ENCODE results near the gene IL15.
A peak's percentile ranks its signal among the peaks of the same experiment; 100 is the strongest.
"Not testable (repeated sequence)": the region's sequence is repeated elsewhere in the genome, so short reads cannot be mapped to it uniquely, and the experiment has no call there.

IL15 gene

GRCh38 chr4:141636082-141636770, at the start of gene IL15:
IL15 (plus strand) TSS chr4:141636583; CDS start chr4:141719465, 82,882 bp downstream.
- DNase-seq = peak; percentile 62

DNA sequence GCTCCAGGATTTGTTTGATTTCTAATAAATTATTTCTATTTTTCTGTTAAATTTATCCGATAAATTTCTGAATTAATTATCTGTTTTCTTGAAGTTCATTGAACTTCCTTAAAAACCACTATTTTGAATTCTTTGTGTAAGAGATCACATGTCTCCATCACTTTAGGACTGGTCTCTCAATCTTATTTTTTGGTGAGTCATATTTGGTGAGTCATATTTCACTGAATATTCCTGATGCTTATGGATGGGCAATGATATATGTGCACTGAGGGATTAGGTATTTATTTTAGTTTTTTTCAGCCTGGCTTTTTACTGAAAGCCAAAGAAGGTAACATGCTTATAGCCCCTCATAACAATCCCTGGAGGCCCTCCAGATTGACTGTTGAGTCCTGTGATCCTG, 48.5 kb upstream of the IL15 start:
- DNase-seq = no peak

DNA sequence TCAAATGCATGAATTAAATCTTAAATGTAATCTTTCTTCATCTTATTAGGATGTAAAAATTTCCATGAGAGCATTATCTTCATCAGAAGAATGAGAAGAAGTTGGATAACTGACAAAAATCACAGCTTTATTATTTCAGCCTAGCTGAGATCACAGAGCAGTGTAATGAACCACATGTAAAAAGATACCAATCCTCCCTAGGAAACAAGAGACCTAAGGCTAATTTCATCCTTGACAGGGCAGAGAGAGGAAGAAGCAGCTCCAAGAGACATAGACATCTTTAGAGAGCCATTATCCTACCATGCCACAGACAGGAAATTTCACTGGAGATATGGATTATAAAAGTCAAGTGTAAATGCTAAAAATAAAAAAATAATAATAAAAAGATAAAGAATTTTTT, 40.9 kb upstream of the IL15 start:
- no peak for DNase-seq

GRCh38 chr4:141599853-141600252, 36.5 kb upstream of the IL15 start:
- no peak for DNase-seq

DNA sequence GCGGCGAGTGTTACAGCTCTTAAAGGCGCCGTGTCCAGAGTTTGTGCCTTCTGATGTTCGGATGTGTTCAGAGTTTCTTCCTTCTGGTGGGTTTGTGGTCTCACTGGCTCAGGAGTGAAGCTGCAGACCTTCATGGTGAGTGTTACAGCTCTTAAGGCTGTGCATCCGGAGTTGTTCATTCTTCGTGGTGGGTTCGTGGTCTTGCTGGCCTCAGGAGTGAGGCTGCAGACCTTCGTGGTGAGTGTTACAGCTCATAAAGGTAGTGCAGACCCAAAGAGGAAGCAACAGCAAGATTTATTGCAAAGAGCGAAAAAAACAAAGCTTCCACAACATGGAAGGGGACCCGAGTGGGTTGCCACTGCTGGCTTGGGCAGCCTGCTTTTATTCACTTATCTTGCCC, 31.7 kb upstream of the IL15 start:
- not testable (repeated sequence) for DNase-seq

GRCh38 chr4:141605425-141605856, 30.9 kb upstream of the IL15 start:
- DNase-seq = no peak

- no peak for DNase-seq
These were observed 27.1 kb upstream of the IL15 start for GRCh38 chr4:141609243-141609642.

DNA sequence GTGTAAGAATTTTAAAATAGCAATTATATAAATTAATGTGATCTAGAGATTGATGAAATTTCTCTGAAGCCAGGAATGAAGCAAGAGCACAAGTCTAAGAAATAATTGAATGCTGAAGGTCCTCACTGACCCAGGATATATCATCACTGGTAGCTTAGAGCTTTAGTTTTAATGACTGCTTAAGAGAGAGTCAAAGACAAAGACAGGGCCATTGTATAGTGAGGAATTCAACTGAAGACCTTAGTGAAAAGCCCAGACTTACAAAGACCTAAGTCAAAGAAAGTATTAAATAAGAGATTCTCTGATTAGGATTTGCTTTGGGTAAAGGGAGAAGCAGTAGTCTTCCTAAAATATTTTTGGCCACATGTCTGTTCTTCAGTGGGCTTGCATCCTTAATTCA, 26.0 kb upstream of the IL15 start:
- DNase-seq = no peak

DNA sequence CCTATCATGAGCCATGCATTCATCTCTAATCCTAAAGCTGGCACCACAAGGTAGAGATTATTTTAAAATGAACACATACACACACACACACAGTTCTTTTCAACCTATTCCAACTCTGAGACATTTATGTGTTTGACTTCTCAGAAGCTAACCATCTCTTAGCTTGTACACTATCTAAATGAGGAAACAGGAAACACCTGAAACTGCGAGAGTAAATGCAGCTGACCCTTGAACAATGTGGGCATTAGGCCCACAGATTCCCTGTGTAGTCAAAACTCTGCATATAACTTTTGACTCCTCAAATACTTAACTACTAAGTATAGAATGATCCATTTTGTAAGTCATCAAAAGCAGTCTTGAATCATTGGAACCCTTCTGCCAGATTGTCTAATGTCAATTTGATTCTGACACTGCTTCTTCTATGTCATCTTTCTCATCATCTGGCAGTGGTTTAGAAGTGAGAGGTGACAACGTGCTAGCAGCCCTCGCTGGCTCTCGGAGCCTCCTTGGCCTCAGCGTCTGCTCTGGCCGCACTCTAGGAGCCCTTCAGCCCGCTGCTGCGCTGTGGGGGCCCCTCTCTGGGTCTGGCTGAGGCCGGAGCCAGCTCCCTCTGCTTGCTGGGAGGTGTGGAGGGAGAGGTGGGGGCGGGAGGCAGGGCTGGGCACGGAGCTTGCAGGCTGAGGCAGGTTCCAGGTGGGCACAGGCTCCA, 21.4 kb upstream of the IL15 start:
- no peak for DNase-seq

DNA sequence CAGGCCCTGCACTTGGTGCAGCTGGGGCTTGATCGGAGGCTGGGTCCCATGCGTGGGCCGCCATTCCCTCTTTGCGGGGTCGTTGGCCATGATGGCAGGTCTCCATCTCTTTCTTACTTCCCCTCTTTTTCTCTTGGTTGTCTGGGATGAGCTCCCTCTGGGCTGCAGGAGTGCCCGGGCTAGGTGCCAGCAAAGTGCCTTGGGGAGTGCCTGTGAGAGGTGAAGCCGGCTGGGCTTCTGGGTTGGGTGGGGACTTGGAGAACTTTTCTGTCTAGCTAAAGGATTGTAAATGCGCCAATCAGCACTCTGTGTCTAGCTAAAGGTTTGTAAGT, 20.8 kb upstream of the IL15 start:
- not testable (repeated sequence) for DNase-seq

GRCh38 chr4:141620715-141621114, 15.7 kb upstream of the IL15 start:
- no peak for DNase-seq

- no peak for DNase-seq
These were observed 11.4 kb upstream of the IL15 start for GRCh38 chr4:141625023-141625422.

GRCh38 chr4:141630854-141631253, 5.5 kb upstream of the IL15 start:
- no peak for DNase-seq

DNA sequence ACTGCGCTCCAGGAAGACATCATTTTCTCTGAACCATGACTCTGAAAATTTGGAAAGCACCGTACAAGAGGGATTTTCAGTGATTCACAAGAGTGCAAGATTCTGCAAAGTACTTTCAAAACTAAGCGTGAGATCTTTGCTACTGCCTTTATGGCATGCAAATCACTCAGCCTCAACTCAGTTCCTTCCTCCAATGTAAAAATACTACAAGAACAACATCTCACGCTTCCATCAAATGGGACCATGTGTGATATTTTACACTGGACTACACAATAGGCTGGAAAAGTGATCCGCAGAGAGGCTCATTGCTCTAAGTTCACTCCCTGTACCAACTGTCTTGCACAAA, 674 bp upstream of the IL15 start:
- no peak for DNase-seq

- peak; percentile 68 for DNase-seq
These were observed 533 bp downstream of the IL15 start for GRCh38 chr4:141636771-141637460.

DNA sequence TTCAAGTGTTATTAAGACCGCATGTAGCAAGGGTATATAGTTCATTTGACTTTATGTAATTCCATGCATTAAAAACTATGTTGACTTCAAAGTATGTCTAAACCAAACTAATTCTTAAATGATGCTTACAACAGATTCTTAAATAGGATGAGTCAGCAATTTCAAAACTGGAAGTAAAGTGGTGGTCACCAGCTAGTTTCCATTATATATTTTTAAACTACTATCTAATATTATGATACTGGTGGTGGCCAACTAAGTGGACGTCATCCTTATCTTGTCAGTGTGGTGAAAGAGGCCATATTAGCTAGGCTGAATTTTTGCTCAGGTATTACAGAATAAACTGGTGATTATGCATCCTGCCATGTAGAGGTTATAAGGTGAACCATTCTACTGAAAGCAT, 1.2 kb downstream of the IL15 start:
- DNase-seq = no peak

GRCh38 chr4:141638230-141638629, 1.8 kb downstream of the IL15 start:
- DNase-seq = no peak

- no peak for DNase-seq
These were observed 4.3 kb downstream of the IL15 start for GRCh38 chr4:141640696-141641095.

DNA sequence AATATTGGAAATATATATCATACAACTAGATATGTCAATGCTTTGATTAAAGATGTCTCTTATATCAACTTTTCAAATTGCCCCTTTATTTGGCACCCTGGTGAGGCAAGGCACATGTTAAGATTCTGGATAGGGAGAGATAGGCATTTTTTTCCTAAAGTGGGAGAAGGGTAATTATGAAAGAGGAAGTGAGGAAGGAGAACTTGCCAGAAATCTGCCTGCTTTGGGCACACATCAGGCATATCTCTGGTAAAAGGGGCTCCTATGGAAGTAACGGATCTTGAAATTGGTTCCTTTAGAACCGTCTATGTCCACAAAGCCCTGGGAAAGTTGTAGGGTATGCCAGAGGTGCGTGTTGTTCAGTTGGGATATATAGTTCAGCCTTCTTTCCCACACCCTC, 5.7 kb downstream of the IL15 start:
- DNase-seq = no peak

DNA sequence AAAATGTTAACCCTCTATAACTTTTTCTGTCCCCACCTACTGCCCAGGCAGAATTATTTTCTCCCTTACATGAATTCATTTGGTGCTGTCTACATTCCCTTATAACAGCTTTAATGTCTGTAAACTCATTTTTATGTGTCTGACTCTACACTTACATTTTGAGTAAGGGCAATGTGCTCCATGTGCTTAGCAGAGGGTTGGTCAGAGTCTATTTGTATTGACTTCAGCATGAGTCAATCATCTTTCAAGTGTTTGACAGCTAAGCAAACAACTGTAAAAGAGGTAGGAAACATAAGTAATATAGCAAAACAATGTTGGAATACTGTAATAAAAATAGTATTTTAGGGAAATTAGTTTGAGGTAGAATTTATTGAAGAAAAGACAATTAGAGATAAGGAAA, 6.3 kb downstream of the IL15 start:
- no peak for DNase-seq

GRCh38 chr4:141643557-141643956, 7.2 kb downstream of the IL15 start:
- DNase-seq = no peak

- no peak for DNase-seq
These were observed 9.4 kb downstream of the IL15 start for GRCh38 chr4:141645611-141646340.

GRCh38 chr4:141646969-141647368, 10.6 kb downstream of the IL15 start:
- no peak for DNase-seq

- DNase-seq = no peak
These were observed 11.6 kb downstream of the IL15 start for GRCh38 chr4:141647966-141648365.
